Measurements from ENCODE around the gene THAP11. TPM values are rescaled to one million over a fixed set of nuclear protein-coding genes. Genes with fewer than 3 reads are reported as not detected.

The THAP11 gene
- total and polyA plus RNA-seq, 4 donors = 22.4 to 39.7 (median 33.1) TPM

DNA sequence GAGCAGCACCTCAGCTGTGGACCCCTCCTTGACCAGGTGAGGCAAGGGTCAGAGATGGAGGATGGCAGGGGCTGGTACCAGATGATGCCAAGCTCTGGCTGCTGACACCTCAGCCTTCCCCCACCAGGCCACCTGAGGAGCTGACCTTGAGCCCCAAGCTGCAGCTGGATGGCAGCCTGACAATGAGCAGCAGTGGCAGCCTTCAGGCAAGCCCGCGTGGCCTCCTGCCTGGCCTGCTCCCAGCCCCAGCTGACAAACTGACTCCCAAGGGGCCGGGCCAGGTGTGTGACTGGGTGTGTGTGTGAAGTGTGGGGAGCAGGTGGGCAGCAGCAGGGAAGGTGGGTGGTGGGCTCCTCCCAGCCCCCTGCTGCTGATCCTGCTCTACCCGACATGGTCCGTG, 37.8 kb downstream of the THAP11 start:
- Histone ChIP-seq H3K4me1 (ENCODE audit: control insufficient read depth, insufficient read depth, low read length) (peaks cover 15% of the 10 kb centered on the region), H3K27ac (ENCODE audit: low read depth, low read length) (no peak overlapping the region), H3K36me3 (ENCODE audit: control insufficient read depth, insufficient read depth, low read length) (peaks cover 93% of the 10 kb centered on the region), H3K4me3 (ENCODE audit: low read depth, low read length) (no peak overlapping the region), H3K9me3 (ENCODE audit: control insufficient read depth, insufficient read depth, low read length) (no peaks in the 10 kb centered on the region), H3K27me3 (ENCODE audit: control insufficient read depth, insufficient read depth, low read length) (no peaks in the 10 kb centered on the region)
- 96% methylated on average over 5 of the region's 5 CpGs for WGBS (ENCODE audit: insufficient coverage)
- no peak for DNase-seq (ENCODE audit: low read depth in 4 of 6, low spot score in 6 of 6)

DNA sequence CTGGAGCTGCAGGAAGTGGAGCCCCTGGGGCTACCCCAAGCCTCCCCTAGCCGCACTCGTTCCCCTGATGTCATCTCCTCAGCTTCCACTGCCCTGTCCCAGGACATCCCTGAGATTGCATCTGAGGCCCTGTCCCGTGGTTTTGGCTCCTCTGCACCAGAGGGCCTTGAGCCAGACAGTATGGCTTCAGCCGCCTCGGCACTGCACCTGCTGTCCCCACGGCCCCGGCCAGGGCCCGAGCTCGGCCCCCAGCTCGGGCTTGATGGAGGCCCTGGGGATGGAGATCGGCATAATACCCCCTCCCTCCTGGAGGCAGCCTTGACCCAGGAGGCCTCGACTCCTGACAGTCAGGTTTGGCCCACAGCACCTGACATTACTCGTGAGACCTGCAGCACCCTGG, 38.5 kb downstream of the THAP11 start:
- peaks cover 94% of the 10 kb centered on the region for H3K36me3 ChIP-seq (ENCODE audit: control insufficient read depth, insufficient read depth, low read length)
- no peak overlapping the region for H3K27ac ChIP-seq (ENCODE audit: low read depth, low read length)
- H3K4me1 ChIP-seq (ENCODE audit: control insufficient read depth, insufficient read depth, low read length) = peaks cover 20% of the 10 kb centered on the region
- H3K4me3 ChIP-seq (ENCODE audit: low read depth, low read length) = no peak overlapping the region
- H3K27me3 ChIP-seq (ENCODE audit: control insufficient read depth, insufficient read depth, low read length) = no peaks in the 10 kb centered on the region
- WGBS (ENCODE audit: insufficient coverage) = 92% methylated on average over 12 of the region's 13 CpGs
- DNase-seq (ENCODE audit: low read depth in 4 of 6, low spot score in 6 of 6) = no peak
- no peaks in the 10 kb centered on the region for H3K9me3 ChIP-seq (ENCODE audit: control insufficient read depth, insufficient read depth, low read length)

DNA sequence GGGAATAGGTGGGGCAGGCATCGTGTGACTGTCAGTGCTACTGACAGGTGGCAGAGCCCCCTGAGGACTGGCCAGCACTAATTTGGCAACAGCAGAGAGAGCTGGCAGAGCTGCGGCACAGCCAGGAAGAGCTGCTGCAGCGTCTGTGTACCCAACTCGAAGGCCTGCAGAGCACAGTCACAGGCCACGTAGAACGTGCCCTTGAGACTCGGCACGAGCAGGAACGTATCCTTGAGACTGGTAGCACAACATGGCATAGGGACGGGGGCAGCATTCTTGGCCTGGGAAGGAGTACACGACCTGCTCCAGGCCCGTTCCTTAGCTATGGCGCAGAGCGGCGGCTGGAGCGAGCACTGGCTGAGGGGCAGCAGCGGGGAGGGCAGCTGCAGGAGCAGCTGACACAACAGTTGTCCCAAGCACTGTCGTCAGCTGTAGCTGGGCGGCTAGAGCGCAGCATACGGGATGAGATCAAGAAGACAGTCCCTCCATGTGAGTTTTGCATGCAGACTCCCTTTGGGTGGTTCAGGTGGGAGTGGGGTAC, 39.6 kb downstream of the THAP11 start:
- Histone ChIP-seq H3K27ac (ENCODE audit: low read depth, low read length) (no peak overlapping the region), H3K36me3 (ENCODE audit: control insufficient read depth, insufficient read depth, low read length) (peaks cover 94% of the 10 kb centered on the region), H3K9me3 (ENCODE audit: control insufficient read depth, insufficient read depth, low read length) (no peaks in the 10 kb centered on the region), H3K4me3 (ENCODE audit: low read depth, low read length) (no peak overlapping the region), H3K4me1 (ENCODE audit: control insufficient read depth, insufficient read depth, low read length) (peaks cover 20% of the 10 kb centered on the region), H3K27me3 (ENCODE audit: control insufficient read depth, insufficient read depth, low read length) (no peaks in the 10 kb centered on the region)
- DNase-seq (ENCODE audit: low read depth in 4 of 6, low spot score in 6 of 6) = no peak
- 92% methylated on average over 17 of the region's 21 CpGs for WGBS (ENCODE audit: insufficient coverage)

DNA sequence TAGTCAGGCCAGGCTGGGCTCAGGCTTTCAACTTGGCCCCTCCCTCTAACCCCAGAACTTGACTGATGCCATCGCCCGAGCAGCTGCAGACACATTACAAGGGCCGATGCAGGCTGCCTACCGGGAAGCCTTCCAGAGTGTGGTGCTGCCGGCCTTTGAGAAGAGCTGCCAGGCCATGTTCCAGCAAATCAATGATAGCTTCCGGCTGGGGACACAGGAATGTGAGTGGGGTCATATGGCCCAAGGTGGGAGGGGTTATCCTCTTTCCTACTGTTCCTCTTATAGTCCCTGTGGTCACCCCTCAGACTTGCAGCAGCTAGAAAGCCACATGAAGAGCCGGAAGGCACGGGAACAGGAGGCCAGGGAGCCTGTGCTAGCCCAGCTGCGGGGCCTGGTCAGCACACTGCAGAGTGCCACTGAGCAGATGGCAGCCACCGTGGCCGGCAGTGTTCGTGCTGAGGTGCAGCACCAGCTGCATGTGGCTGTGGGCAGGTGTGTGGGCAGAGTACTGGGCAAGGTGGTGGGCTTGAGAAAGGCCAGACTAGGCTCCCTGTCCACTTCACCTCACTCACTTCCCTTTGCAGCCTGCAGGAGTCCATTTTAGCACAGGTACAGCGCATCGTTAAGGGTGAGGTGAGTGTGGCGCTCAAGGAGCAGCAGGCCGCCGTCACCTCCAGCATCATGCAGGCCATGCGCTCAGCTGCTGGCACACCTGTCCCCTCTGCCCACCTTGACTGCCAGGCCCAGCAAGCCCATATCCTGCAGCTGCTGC, 40.4 kb downstream of the THAP11 start:
- H3K4me3 ChIP-seq (ENCODE audit: low read depth, low read length) = no peak overlapping the region
- no peak for DNase-seq (ENCODE audit: low read depth in 4 of 6, low spot score in 6 of 6)

DNA sequence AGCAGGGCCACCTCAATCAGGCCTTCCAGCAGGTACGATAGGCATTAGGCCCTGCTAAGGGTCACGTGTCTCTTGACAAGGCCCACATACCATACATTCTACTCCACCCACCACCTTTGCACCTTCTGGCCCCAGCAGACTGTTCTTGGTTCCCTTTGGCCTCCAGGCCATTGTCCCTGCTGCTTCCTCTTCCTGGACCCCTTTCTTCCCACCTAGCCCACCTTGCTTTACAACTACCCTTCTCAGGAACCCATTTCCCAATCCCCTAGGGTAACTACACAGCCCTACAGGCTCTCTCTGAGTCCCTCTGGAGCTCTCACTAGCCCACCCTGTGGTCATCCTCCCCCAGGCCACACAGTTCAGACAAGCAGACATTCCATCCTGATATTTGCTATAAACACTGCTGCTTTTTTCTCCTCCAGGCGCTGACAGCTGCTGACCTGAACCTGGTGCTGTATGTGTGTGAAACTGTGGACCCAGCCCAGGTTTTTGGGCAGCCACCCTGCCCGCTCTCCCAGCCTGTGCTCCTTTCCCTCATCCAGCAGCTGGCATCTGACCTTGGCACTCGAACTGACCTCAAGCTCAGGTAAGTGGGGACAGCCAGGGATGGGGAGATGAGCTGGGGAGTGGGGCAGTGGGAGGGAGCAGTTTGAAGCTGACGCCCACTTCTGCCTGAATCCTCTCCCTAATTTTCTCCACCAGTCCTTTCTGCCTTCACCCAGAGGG, 41.2 kb downstream of the THAP11 start:
- H3K4me3 ChIP-seq (ENCODE audit: low read depth, low read length) = no peak overlapping the region

More for the DNA sequence above, 40.4 kb downstream of the THAP11 start:
- Histone ChIP-seq H3K4me1 (ENCODE audit: control insufficient read depth, insufficient read depth, low read length) (peaks cover 20% of the 10 kb centered on the region), H3K36me3 (ENCODE audit: control insufficient read depth, insufficient read depth, low read length) (peaks cover 90% of the 10 kb centered on the region), H3K9me3 (ENCODE audit: control insufficient read depth, insufficient read depth, low read length) (no peaks in the 10 kb centered on the region), H3K27ac (ENCODE audit: low read depth, low read length) (no peak overlapping the region), H3K27me3 (ENCODE audit: control insufficient read depth, insufficient read depth, low read length) (no peaks in the 10 kb centered on the region)
- WGBS (ENCODE audit: insufficient coverage) = 71% methylated on average over 15 of the region's 18 CpGs

DNA sequence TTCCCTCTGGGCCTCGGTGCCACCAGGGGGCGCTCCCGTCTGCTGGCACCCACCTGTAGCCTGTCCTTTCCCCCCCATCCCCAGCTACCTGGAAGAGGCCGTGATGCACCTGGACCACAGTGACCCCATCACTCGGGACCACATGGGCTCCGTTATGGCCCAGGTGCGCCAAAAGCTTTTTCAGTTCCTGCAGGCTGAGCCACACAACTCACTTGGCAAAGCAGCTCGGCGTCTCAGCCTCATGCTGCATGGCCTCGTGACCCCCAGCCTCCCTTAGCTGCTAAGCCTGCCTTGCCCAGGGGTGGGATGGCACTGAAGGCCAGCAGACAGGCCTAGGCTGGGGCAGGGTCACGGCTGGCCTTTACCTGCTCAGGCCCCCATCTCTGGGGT, 41.7 kb downstream of the THAP11 start:
- WGBS (ENCODE audit: insufficient coverage) = 59% methylated on average over 11 of the region's 11 CpGs
- H3K4me3 ChIP-seq (ENCODE audit: low read depth, low read length) = no peak overlapping the region
- no peaks in the 10 kb centered on the region for H3K9me3 ChIP-seq (ENCODE audit: control insufficient read depth, insufficient read depth, low read length)
- peaks cover 26% of the 10 kb centered on the region for H3K4me1 ChIP-seq (ENCODE audit: control insufficient read depth, insufficient read depth, low read length)
- peak overlapping the region; percentile 33 for H3K27ac ChIP-seq (ENCODE audit: low read depth, low read length)
- DNase-seq (ENCODE audit: low read depth in 4 of 6, low spot score in 6 of 6) = peak in 2 of 6 donors; percentile 34 to 57
- H3K36me3 ChIP-seq (ENCODE audit: control insufficient read depth, insufficient read depth, low read length) = peaks cover 77% of the 10 kb centered on the region
- no peaks in the 10 kb centered on the region for H3K27me3 ChIP-seq (ENCODE audit: control insufficient read depth, insufficient read depth, low read length)

More for the DNA sequence above, 41.2 kb downstream of the THAP11 start:
- Histone ChIP-seq H3K36me3 (ENCODE audit: control insufficient read depth, insufficient read depth, low read length) (peaks cover 82% of the 10 kb centered on the region), H3K27ac (ENCODE audit: low read depth, low read length) (no peak overlapping the region), H3K27me3 (ENCODE audit: control insufficient read depth, insufficient read depth, low read length) (no peaks in the 10 kb centered on the region), H3K9me3 (ENCODE audit: control insufficient read depth, insufficient read depth, low read length) (no peaks in the 10 kb centered on the region), H3K4me1 (ENCODE audit: control insufficient read depth, insufficient read depth, low read length) (peaks cover 23% of the 10 kb centered on the region)
- WGBS (ENCODE audit: insufficient coverage) = 87% methylated on average over 3 of the region's 6 CpGs
- no peak for DNase-seq (ENCODE audit: low read depth in 4 of 6, low spot score in 6 of 6)

DNA sequence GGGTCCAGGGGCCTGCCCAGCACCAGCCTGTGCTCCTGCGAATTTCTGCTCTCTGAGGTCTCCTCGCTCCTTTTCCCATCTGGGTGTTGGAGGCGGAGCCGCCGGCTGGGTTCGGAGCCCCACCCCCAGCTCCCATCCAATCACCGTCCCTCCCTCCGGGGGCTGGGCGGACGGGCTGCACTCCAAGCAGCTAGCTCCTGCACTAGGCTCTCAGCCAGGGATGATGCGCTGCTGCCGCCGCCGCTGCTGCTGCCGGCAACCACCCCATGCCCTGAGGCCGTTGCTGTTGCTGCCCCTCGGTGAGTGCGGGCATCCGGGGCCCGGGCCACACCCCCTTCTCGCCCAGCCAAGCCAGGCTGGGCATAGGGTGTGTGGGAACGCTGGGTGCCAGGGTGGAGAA, 42.6 kb downstream of the THAP11 start, which contains the start of gene NRN1L:
Gene NRN1L, plus strand, starts transcription at position 202 of the 400 bp plus-strand sequence. Its CDS starts 19 bp downstream, at position 221.
- DNase-seq (ENCODE audit: low read depth in 4 of 6, low spot score in 6 of 6) = peak in 5 of 6 donors; percentile 52 to 94 (median 75)
- Histone ChIP-seq H3K4me1 (ENCODE audit: control insufficient read depth, insufficient read depth, low read length) (peaks cover 26% of the 10 kb centered on the region), H3K9me3 (ENCODE audit: control insufficient read depth, insufficient read depth, low read length) (no peaks in the 10 kb centered on the region), H3K27ac (ENCODE audit: low read depth, low read length) (peak within 1 kb of the TSS; percentile 33), H3K27me3 (ENCODE audit: control insufficient read depth, insufficient read depth, low read length) (no peaks in the 10 kb centered on the region), H3K4me3 (ENCODE audit: low read depth, low read length) (peak within 1 kb of the TSS; percentile 7), H3K36me3 (ENCODE audit: control insufficient read depth, insufficient read depth, low read length) (peaks cover 68% of the 10 kb centered on the region)
- WGBS (ENCODE audit: insufficient coverage) = 6% methylated on average over 22 of the region's 22 CpGs

DNA sequence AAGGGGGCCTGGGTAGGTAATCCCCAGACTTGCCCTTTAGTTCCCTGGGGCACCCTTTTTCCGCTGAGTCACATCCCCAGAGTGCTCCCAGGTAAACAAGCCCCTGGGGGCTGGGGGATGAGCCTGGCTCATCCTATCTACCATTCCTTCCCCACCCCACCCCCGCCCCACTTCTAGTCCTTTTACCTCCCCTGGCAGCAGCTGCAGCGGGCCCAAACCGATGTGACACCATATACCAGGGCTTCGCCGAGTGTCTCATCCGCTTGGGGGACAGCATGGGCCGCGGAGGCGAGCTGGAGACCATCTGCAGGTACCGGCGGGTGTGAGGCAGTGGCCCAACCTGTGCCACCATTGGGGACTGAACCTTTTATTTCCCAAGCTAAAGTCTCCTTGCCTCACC, 43.4 kb downstream of the THAP11 start:
- no peak overlapping the region for H3K27ac ChIP-seq (ENCODE audit: low read depth, low read length)
- WGBS (ENCODE audit: insufficient coverage) = 88% methylated on average over 11 of the region's 12 CpGs
- no peak overlapping the region for H3K4me3 ChIP-seq (ENCODE audit: low read depth, low read length)

DNA sequence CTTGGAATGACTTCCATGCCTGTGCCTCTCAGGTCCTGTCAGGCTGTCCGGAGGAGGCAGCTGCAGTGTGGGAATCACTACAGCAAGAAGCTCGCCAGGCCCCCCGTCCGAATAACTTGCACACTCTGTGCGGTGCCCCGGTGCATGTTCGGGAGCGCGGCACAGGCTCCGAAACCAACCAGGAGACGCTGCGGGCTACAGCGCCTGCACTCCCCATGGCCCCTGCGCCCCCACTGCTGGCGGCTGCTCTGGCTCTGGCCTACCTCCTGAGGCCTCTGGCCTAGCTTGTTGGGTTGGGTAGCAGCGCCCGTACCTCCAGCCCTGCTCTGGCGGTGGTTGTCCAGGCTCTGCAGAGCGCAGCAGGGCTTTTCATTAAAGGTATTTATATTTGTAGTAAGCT, 43.9 kb downstream of the THAP11 start:
- H3K4me3 ChIP-seq (ENCODE audit: low read depth, low read length) = no peak overlapping the region
- no peaks in the 10 kb centered on the region for H3K27me3 ChIP-seq (ENCODE audit: control insufficient read depth, insufficient read depth, low read length)
- peaks cover 26% of the 10 kb centered on the region for H3K4me1 ChIP-seq (ENCODE audit: control insufficient read depth, insufficient read depth, low read length)
- DNase-seq (ENCODE audit: low read depth in 4 of 6, low spot score in 6 of 6) = no peak
- H3K36me3 ChIP-seq (ENCODE audit: control insufficient read depth, insufficient read depth, low read length) = peaks cover 56% of the 10 kb centered on the region
- WGBS (ENCODE audit: insufficient coverage) = 92% methylated on average over 18 of the region's 19 CpGs
- H3K9me3 ChIP-seq (ENCODE audit: control insufficient read depth, insufficient read depth, low read length) = no peaks in the 10 kb centered on the region
- no peak overlapping the region for H3K27ac ChIP-seq (ENCODE audit: low read depth, low read length)

More for the DNA sequence above, 43.4 kb downstream of the THAP11 start:
- Histone ChIP-seq H3K36me3 (ENCODE audit: control insufficient read depth, insufficient read depth, low read length) (peaks cover 60% of the 10 kb centered on the region), H3K27me3 (ENCODE audit: control insufficient read depth, insufficient read depth, low read length) (no peaks in the 10 kb centered on the region), H3K9me3 (ENCODE audit: control insufficient read depth, insufficient read depth, low read length) (no peaks in the 10 kb centered on the region), H3K4me1 (ENCODE audit: control insufficient read depth, insufficient read depth, low read length) (peaks cover 26% of the 10 kb centered on the region)
- DNase-seq (ENCODE audit: low read depth in 4 of 6, low spot score in 6 of 6) = no peak

Data from spinal cord (tissue), 10 donors.